H9 (cell line): ENCODE results near the gene SZT2. TPM values are rescaled to one million over a fixed set of nuclear protein-coding genes. Genes with fewer than 3 reads are reported as not detected.

Experiments used
- DNase-seq: peaks from one replicate; pipeline ENCODE4 v3.0.0-alpha.2; 2017
- H2AFZ ChIP-seq: one replicate; pipeline ENCODE4 v1.6.1; 2013; ENCODE audit warnings: mild to moderate bottlenecking, low read length, control low read depth, moderate library complexity
- H2AK5ac ChIP-seq: 2 replicates; pipeline ENCODE4 v1.6.1; 2013; ENCODE audit warnings: low read length, control low read depth, mixed read lengths; ENCODE audit not compliant: insufficient read length
- H2BK120ac ChIP-seq: one replicate; pipeline ENCODE4 v1.6.1; 2013; ENCODE audit warnings: low read depth, mild to moderate bottlenecking, low read length, control low read depth, inconsistent platforms; ENCODE audit not compliant: poor library complexity, severe bottlenecking
- H2BK12ac ChIP-seq: 2 replicates; pipeline ENCODE4 v1.6.1; 2013; ENCODE audit warnings: low read length, control low read depth, mixed read lengths, low read depth; ENCODE audit not compliant: insufficient read length
- H2BK15ac ChIP-seq: 2 replicates; pipeline ENCODE4 v1.6.1; 2013; ENCODE audit warnings: low read depth, low read length, control low read depth
- H2BK20ac ChIP-seq: one replicate; pipeline ENCODE4 v1.6.1; 2013; ENCODE audit warnings: low read depth, mild to moderate bottlenecking, low read length, control low read depth, inconsistent platforms; ENCODE audit not compliant: poor library complexity, severe bottlenecking
- H2BK5ac ChIP-seq: 2 replicates; pipeline ENCODE4 v1.6.1; 2013; ENCODE audit warnings: low read length, control low read depth, mixed read lengths; ENCODE audit not compliant: insufficient read length
- H3K14ac ChIP-seq: 2 replicates; pipeline ENCODE4 v1.6.1; 2013; ENCODE audit warnings: low read length, control low read depth; ENCODE audit not compliant: insufficient read depth
- H3K18ac ChIP-seq: 2 replicates; pipeline ENCODE4 v1.6.1; 2013; ENCODE audit warnings: low read depth, mild to moderate bottlenecking, mixed read lengths, low read length, control low read depth; ENCODE audit not compliant: insufficient read length
- H3K23ac ChIP-seq: 2 replicates; pipeline ENCODE4 v1.6.1; 2013; ENCODE audit warnings: low read length, control low read depth, mixed read lengths, low read depth; ENCODE audit not compliant: insufficient read length
- H3K23me2 ChIP-seq: 2 replicates; pipeline ENCODE4 v1.6.1; 2013; ENCODE audit warnings: low read depth, mild to moderate bottlenecking, mixed read lengths, low read length, control low read depth; ENCODE audit not compliant: insufficient read length, poor library complexity, severe bottlenecking
- H3K27ac ChIP-seq: 2 replicates; pipeline ENCODE4 v1.5.1; 2013; ENCODE audit warnings: low read length, control low read depth, mixed read lengths, low read depth; ENCODE audit not compliant: insufficient read length
- H3K27me3 ChIP-seq: 2 replicates; pipeline ENCODE4 v1.6.1; 2013; ENCODE audit warnings: low read length, control low read depth, inconsistent platforms; ENCODE audit not compliant: insufficient read depth
- H3K4ac ChIP-seq: 2 replicates; pipeline ENCODE4 v1.6.1; 2013; ENCODE audit warnings: low read depth, mild to moderate bottlenecking, control low read depth, inconsistent platforms, low read length, moderate library complexity
- H3K4me1 ChIP-seq: 2 replicates; pipeline ENCODE4 v1.6.1; 2013; ENCODE audit warnings: low read length, control low read depth, inconsistent platforms; ENCODE audit not compliant: insufficient read depth
- H3K4me2 ChIP-seq: 2 replicates; pipeline ENCODE4 v1.6.1; 2013; ENCODE audit warnings: low read length, control low read depth, mixed read lengths; ENCODE audit not compliant: insufficient read length, insufficient read depth
- H3K56ac ChIP-seq: 2 replicates; pipeline ENCODE4 v1.6.1; 2013; ENCODE audit warnings: low read depth, mild to moderate bottlenecking, mixed read lengths, low read length, control low read depth; ENCODE audit not compliant: insufficient read length
- H3K79me1 ChIP-seq: 2 replicates; pipeline ENCODE4 v1.6.1; 2013; ENCODE audit warnings: low read depth, mild to moderate bottlenecking, moderate library complexity, low read length, control low read depth, inconsistent platforms; ENCODE audit not compliant: insufficient read depth, poor library complexity, severe bottlenecking
- H3K79me2 ChIP-seq: 2 replicates; pipeline ENCODE4 v1.6.1; 2013; ENCODE audit warnings: low read length, control low read depth, inconsistent platforms; ENCODE audit not compliant: insufficient read depth
- H3K9ac ChIP-seq: 2 replicates; pipeline ENCODE4 v1.6.1; 2013; ENCODE audit warnings: low read length, control low read depth, mixed read lengths; ENCODE audit not compliant: insufficient read length; ENCODE audit errors: extremely low read depth
- H3K9me3 ChIP-seq: one replicate; pipeline ENCODE4 v1.6.1; 2013; ENCODE audit warnings: low read depth, low read length, inconsistent platforms; ENCODE audit not compliant: control insufficient read depth
- H3T11ph ChIP-seq: one replicate; pipeline ENCODE4 v1.6.1; 2013; ENCODE audit warnings: mild to moderate bottlenecking, low read length, control low read depth, inconsistent platforms
- H4K20me1 ChIP-seq: one replicate; pipeline ENCODE4 v1.6.1; 2013; ENCODE audit not compliant: control insufficient read depth, insufficient read length, insufficient read depth
- H4K5ac ChIP-seq: 2 replicates; pipeline ENCODE4 v1.6.1; 2013; ENCODE audit warnings: low read depth, mild to moderate bottlenecking, mixed read lengths, low read length, control low read depth; ENCODE audit not compliant: insufficient read length
- H4K8ac ChIP-seq: replicated peaks from 2 replicates; pipeline ENCODE4 v1.6.1; 2013; ENCODE audit warnings: low read length, control low read depth, mixed read lengths, low read depth; ENCODE audit not compliant: insufficient read length
- H4K91ac ChIP-seq: 2 replicates; pipeline ENCODE4 v1.6.1; 2013; ENCODE audit warnings: low read depth, mild to moderate bottlenecking, moderate library complexity, mixed read lengths, low read length, control low read depth; ENCODE audit not compliant: insufficient read length
- H3K27ac Mint-ChIP-seq, 3 experiments: 2 replicates in 2 of 3; 3 replicates in 1 of 3; pipeline ENCODE4 v1.8.0; 2020 to 2021; ENCODE audit warnings: mixed read lengths in 3 of 3, mild to moderate bottlenecking in 1 of 3, moderate library complexity in 1 of 3
- H3K27me3 Mint-ChIP-seq: 2 replicates; pipeline ENCODE4 v1.8.0; 2021; ENCODE audit warnings: low read depth, mild to moderate bottlenecking, moderate library complexity, mixed read lengths
- H3K36me3 Mint-ChIP-seq, 3 experiments: 2 replicates in 2 of 3; 3 replicates in 1 of 3; pipeline ENCODE4 v1.8.0; 2020 to 2021; ENCODE audit warnings: low read depth in 3 of 3, mixed read lengths in 3 of 3; ENCODE audit not compliant: insufficient read depth in 1 of 3
- H3K4me1 Mint-ChIP-seq, 2 experiments: 2 replicates each; pipeline ENCODE4 v1.8.0; 2020; ENCODE audit warnings: mixed read lengths in 2 of 2
- H3K4me3 Mint-ChIP-seq, 2 experiments: 2 replicates in 1 of 2; 3 replicates in 1 of 2; pipeline ENCODE4 v1.8.0; 2020 to 2021; ENCODE audit warnings: mild to moderate bottlenecking in 2 of 2, mixed read lengths in 2 of 2, moderate library complexity in 1 of 2
- H3K9me3 Mint-ChIP-seq, 2 experiments: 2 replicates in 1 of 2; 3 replicates in 1 of 2; pipeline ENCODE4 v1.8.0; 2020; ENCODE audit warnings: mild to moderate bottlenecking in 2 of 2, mixed read lengths in 2 of 2, moderate library complexity in 1 of 2
- WGBS: extraction: QIAGEN DNeasy Blood & Tissue Kit; methylation state at CpG from one replicate; pipeline ENCODE4 v1.1.7; 2013; ENCODE audit warnings: missing lambda C conversion rate, low lambda C conversion rate, mixed read lengths; ENCODE audit not compliant: insufficient read length; ENCODE audit errors: extremely low coverage; 5-methylcytosine and 5-hydroxymethylcytosine counted together
- total RNA-seq: library from RNA; stranded (reverse); gene quantifications from 2 replicates; pipeline ENCODE4 v1.2.1, GENCODE V29; 2021
- TF ChIP-seq, protein P1 (sequence below): fragments of 200-600 bp; sonication (generic); conservative IDR thresholded peaks from 3 replicates; pipeline ENCODE4 v1.8.0; 2021; ENCODE audit warnings: antibody characterized with exemption, mild to moderate bottlenecking

The SZT2 gene
- total RNA-seq, 1 experiment from 2014 or later = 16.8 TPM

DNA sequence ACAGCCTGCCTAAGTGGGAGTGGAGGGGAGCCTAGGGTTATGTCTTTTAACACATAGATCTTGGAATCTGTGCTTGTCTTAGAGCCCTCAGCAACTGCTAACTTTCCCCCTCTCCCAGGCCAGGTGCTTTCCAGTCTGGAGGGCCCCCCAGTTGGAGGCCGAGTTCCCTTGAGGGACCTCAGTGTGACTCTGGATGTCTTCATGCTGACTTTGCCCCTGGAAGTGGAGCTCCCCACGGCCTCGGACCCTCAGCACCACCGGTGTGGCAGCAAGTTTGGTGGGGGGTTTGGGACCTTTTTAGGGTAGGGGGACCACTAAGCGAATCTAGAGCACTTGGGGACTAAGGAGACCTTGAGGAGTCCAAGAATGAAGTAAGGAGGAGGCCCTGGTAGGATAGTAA, 41.1 kb downstream of the SZT2 start:
- Mint-ChIP-seq H3K9me3 (no peaks in the 10 kb centered on the region), H3K27ac (no peak overlapping the region), H3K36me3 (peaks cover 23 to 79% (median 71%) of the 10 kb centered on the region in 3 experiments; a peak in 6 of 7 replicates), H3K4me1 (no peaks in the 10 kb centered on the region), H3K4me3 (no peak overlapping the region), H3K27me3 (no peaks in the 10 kb centered on the region)
- Histone ChIP-seq H3K79me1 (no peaks in the 10 kb centered on the region), H3K14ac (no peak overlapping the region), H3K27me3 (no peaks in the 10 kb centered on the region), H3K4ac (no peak overlapping the region), H3T11ph (no peak overlapping the region), H4K91ac (no peak overlapping the region), H4K8ac (no peak overlapping the region), H3K27ac (no peak overlapping the region), H2AK5ac (no peak overlapping the region), H2BK12ac (no peak overlapping the region), H4K20me1 (no peaks in the 10 kb centered on the region), H3K23me2 (no peaks in the 10 kb centered on the region), H3K56ac (no peak overlapping the region), H3K9me3 (no peaks in the 10 kb centered on the region), H3K4me2 (no peak overlapping the region), H3K23ac (no peak overlapping the region), H3K79me2 (no peaks in the 10 kb centered on the region), H2AFZ (no peak overlapping the region), H3K9ac (no peak overlapping the region), H2BK120ac (no peak overlapping the region), H3K4me1 (no peaks in the 10 kb centered on the region), H2BK20ac (no peak overlapping the region), H3K18ac (no peak overlapping the region), H4K5ac (no peak overlapping the region), H2BK15ac (no peak overlapping the region), H2BK5ac (no peak overlapping the region)
- TF ChIP-seq, protein P1, sequence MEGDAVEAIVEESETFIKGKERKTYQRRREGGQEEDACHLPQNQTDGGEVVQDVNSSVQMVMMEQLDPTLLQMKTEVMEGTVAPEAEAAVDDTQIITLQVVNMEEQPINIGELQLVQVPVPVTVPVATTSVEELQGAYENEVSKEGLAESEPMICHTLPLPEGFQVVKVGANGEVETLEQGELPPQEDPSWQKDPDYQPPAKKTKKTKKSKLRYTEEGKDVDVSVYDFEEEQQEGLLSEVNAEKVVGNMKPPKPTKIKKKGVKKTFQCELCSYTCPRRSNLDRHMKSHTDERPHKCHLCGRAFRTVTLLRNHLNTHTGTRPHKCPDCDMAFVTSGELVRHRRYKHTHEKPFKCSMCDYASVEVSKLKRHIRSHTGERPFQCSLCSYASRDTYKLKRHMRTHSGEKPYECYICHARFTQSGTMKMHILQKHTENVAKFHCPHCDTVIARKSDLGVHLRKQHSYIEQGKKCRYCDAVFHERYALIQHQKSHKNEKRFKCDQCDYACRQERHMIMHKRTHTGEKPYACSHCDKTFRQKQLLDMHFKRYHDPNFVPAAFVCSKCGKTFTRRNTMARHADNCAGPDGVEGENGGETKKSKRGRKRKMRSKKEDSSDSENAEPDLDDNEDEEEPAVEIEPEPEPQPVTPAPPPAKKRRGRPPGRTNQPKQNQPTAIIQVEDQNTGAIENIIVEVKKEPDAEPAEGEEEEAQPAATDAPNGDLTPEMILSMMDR = no peak
- DNase-seq = no peak
- no CpG with 5 or more reads among the region's 5 CpGs for WGBS
